Measurements from ENCODE around the gene ZNF543.

GRCh38 chr19:57276430-57276829, 43.8 kb upstream of the ZNF543 start:
- TF ChIP-seq CTCF (IDR thresholded peaks at IDR 0.05) (no peak), EZH2 (IDR thresholded peaks at IDR 0.05) (no peak)

Data from neural progenitor cell (in vitro differentiated cells).